Central memory CD8-positive, alpha-beta T cell (primary cell): ENCODE results near the gene ZNF460.
"Not testable (repeated sequence)": the region's sequence is repeated elsewhere in the genome, so short reads cannot be mapped to it uniquely, and the experiment has no call there.

Source experiments
- ATAC-seq: fragments of 150-1000 bp; cut with Tn5 transposase; replicated peaks from 2 replicates; pipeline ENCODE4 v1.10.0; 2022; ENCODE audit warnings: mild to moderate bottlenecking, moderate FRiP score, moderate number of reproducible peaks; ENCODE audit not compliant: poor library complexity, severe bottlenecking; ENCODE audit errors: extremely low read depth
- DNase-seq, 2 donors: peaks; one replicate each; pipeline ENCODE4 v3.0.0; 2021; ENCODE audit warnings: low spot score in 2 of 2
- H3K27ac Mint-ChIP-seq: one replicate; pipeline ENCODE4 v1.8.0; 2022; ENCODE audit warnings: low read depth, mild to moderate bottlenecking, moderate library complexity, mixed read lengths
- H3K27me3 Mint-ChIP-seq: one replicate; pipeline ENCODE4 v1.8.0; 2022; ENCODE audit warnings: mixed read lengths
- H3K36me3 Mint-ChIP-seq: one replicate; pipeline ENCODE4 v1.8.0; 2022; ENCODE audit warnings: mild to moderate bottlenecking, moderate library complexity, mixed read lengths; ENCODE audit not compliant: insufficient read depth
- H3K4me1 Mint-ChIP-seq: one replicate; pipeline ENCODE4 v1.8.0; 2022; ENCODE audit warnings: mixed read lengths
- H3K4me3 Mint-ChIP-seq: one replicate; pipeline ENCODE4 v1.8.0; 2022; ENCODE audit warnings: mild to moderate bottlenecking, moderate library complexity, mixed read lengths
- H3K9me3 Mint-ChIP-seq: one replicate; pipeline ENCODE4 v1.8.0; 2022; ENCODE audit warnings: mixed read lengths

The ZNF460 gene

GRCh38 chr19:57262044-57262443 lies 18.2 kb upstream of the ZNF460 start:
- Mint-ChIP-seq H3K4me3 (no peak overlapping the region), H3K9me3 (no peaks in the 10 kb centered on the region), H3K27ac (no peak overlapping the region), H3K27me3 (no peaks in the 10 kb centered on the region), H3K4me1 (peaks cover 10% of the 10 kb centered on the region), H3K36me3 (peaks cover 14% of the 10 kb centered on the region)
- no peak for ATAC-seq
- DNase-seq, result no peak

DNA sequence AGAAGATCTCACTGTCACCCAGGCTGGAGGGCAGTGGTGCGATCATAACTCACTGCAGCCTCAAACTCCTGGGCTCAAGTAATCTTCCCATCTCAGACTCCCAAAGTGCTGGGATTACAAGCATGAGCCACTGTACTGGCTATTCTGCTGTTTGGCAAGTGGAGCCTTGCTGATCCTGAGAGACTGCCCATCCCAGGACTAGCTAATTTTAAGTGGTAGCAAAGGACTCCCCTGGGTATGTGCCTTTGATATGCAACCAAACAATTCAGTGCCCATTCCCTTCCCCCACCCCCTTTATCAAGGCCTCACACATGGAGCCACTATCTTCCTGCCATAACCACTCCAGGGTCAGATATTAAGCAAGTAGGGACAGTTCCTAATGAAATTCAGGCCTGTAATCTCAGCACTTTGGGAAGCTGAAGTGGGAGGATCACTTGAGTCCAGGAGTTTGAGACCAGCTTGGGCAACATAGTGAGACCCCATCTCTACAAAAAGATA lies 17.0 kb upstream of the ZNF460 start:
- no peak overlapping the region for H3K27ac Mint-ChIP-seq
- ATAC-seq (no peak), DNase-seq (no peak)
- no peaks in the 10 kb centered on the region for H3K27me3 Mint-ChIP-seq
- H3K9me3 Mint-ChIP-seq, result no peaks in the 10 kb centered on the region
- peaks cover 10% of the 10 kb centered on the region for H3K4me1 Mint-ChIP-seq
- peaks cover 13% of the 10 kb centered on the region for H3K36me3 Mint-ChIP-seq
- no peak overlapping the region for H3K4me3 Mint-ChIP-seq

- no peaks in the 10 kb centered on the region for H3K27me3 Mint-ChIP-seq
Observed at GRCh38 chr19:57267291-57267690, 13.0 kb upstream of the ZNF460 start.

DNA sequence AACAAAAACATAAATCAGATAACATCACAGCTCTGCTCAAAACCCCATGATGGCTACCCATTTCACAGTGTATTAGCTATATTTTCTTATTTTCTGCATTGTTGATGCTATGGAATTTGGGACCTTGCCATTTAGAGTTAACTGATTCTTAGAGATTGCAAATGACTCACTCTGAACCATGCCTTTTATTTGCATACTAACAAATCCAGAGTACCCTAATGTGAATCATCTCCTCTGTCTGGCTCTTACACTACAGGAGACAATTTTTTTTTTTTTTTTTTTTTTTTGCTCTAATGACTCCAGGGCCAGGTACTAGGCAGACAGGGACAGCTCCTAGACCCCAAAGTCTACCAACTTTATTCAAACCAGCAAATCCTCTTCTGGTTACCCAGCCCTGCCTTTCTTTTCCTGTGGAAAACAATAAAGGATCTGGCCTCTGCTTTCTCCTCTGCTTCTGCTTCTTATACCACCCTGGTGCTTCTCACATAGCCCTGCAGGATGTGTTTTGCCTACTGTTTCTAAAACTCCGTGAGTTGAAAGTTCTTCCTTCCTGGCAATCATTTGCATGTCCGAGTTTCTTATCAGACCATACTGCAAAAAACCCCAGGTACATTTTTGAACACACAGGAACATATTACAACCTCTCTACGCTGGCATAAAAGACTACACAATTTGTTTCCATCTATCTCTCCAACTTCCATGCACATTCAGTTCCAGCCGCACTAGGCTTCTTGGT lies 10.6 kb upstream of the ZNF460 start:
- Mint-ChIP-seq H3K4me3 (no peak overlapping the region), H3K36me3 (peaks cover 3% of the 10 kb centered on the region), H3K27ac (no peak overlapping the region), H3K9me3 (no peaks in the 10 kb centered on the region), H3K27me3 (no peaks in the 10 kb centered on the region), H3K4me1 (peaks cover 9% of the 10 kb centered on the region)
- no peak for ATAC-seq
- DNase-seq, result no peak

More at GRCh38 chr19:57267291-57267690, 13.0 kb upstream of the ZNF460 start:
- no peaks in the 10 kb centered on the region for H3K9me3 Mint-ChIP-seq
- no peak for DNase-seq
- H3K27ac Mint-ChIP-seq, result no peak overlapping the region
- no peak overlapping the region for H3K4me3 Mint-ChIP-seq
- H3K36me3 Mint-ChIP-seq, result peaks cover 4% of the 10 kb centered on the region
- H3K4me1 Mint-ChIP-seq, result peaks cover 10% of the 10 kb centered on the region
- ATAC-seq, result no peak

- Mint-ChIP-seq H3K4me1 (no peaks in the 10 kb centered on the region), H3K36me3 (peaks cover 4% of the 10 kb centered on the region), H3K27me3 (no peaks in the 10 kb centered on the region), H3K27ac (no peak overlapping the region), H3K9me3 (no peaks in the 10 kb centered on the region), H3K4me3 (no peak overlapping the region)
- no peak for ATAC-seq
- DNase-seq, result no peak
Observed at GRCh38 chr19:57271280-57271679, 9.0 kb upstream of the ZNF460 start.

GRCh38 chr19:57273014-57273413 lies 7.3 kb upstream of the ZNF460 start:
- Mint-ChIP-seq H3K4me1 (no peaks in the 10 kb centered on the region), H3K9me3 (no peaks in the 10 kb centered on the region), H3K36me3 (peaks cover 5% of the 10 kb centered on the region), H3K4me3 (no peak overlapping the region), H3K27me3 (no peaks in the 10 kb centered on the region), H3K27ac (no peak overlapping the region)
- ATAC-seq (no peak), DNase-seq (no peak)

GRCh38 chr19:57276430-57276829 lies 3.9 kb upstream of the ZNF460 start:
- no peak for ATAC-seq
- no peak overlapping the region for H3K4me3 Mint-ChIP-seq
- H3K4me1 Mint-ChIP-seq, result peaks cover 7% of the 10 kb centered on the region
- no peak for DNase-seq
- H3K27ac Mint-ChIP-seq, result no peak overlapping the region
- H3K9me3 Mint-ChIP-seq, result no peaks in the 10 kb centered on the region
- H3K36me3 Mint-ChIP-seq, result peaks cover 6% of the 10 kb centered on the region
- H3K27me3 Mint-ChIP-seq, result no peaks in the 10 kb centered on the region

DNA sequence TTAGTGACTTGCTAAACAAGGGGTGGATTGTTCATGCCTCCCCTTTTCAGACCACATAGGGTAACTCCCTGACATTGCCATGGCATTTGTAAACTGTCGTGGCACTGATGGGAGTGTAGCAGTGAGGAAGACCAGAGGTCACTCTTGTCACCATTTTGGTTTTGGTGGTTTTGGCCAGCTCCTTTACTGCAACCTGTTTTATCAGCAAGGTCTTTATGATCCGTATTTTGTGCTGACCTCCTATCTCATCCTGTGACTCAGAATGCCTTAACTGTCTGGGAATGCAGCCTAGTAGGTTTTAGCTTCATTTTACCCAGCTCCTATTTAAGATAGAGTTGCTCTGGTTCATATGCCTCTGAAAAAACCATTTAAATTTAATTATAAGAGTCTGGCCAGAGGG lies 1.8 kb upstream of the ZNF460 start:
- not testable (repeated sequence) for H3K27me3 Mint-ChIP-seq, ATAC-seq, DNase-seq, H3K4me3 Mint-ChIP-seq, H3K27ac Mint-ChIP-seq, H3K9me3 Mint-ChIP-seq
- peaks cover 14% of the 10 kb centered on the region for H3K36me3 Mint-ChIP-seq
- peaks cover 27% of the 10 kb centered on the region for H3K4me1 Mint-ChIP-seq

- Mint-ChIP-seq H3K36me3 (peaks cover 23% of the 10 kb centered on the region), H3K4me3 (no peak overlapping the region), H3K27ac (no peak overlapping the region)
Observed at GRCh38 chr19:57279418-57280164, 694 bp upstream of the ZNF460 start.

DNA sequence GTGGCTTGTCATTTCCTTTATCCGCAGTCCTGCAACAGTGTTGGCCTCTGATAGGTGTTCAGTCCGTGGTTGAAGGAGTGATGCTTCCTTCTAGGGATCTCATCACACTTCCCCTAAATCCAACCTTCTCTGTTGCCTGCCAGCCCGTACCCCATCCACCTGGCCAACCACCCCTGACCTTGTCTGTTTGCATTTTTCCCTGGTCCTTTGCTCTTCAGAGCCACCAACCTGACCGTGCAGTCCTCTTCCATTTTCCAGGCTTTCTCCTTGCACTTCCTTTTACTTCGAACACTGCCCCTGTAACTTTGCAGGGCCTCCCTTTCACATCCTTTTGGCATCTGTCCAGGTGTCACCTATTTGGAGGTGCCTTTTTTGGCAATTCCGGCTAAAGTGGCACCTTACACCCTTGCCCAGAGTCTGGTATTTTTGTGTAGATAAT lies 696 bp downstream of the ZNF460 start:
- H3K4me3 Mint-ChIP-seq, result no peak overlapping the region
- peak; percentile 21 to 43 for DNase-seq
- H3K27ac Mint-ChIP-seq, result no peak overlapping the region
- H3K4me1 Mint-ChIP-seq, result peaks cover 37% of the 10 kb centered on the region
- no peaks in the 10 kb centered on the region for H3K27me3 Mint-ChIP-seq
- H3K36me3 Mint-ChIP-seq, result peaks cover 35% of the 10 kb centered on the region
- H3K9me3 Mint-ChIP-seq, result no peaks in the 10 kb centered on the region
- ATAC-seq, result no peak

More at GRCh38 chr19:57279418-57280164, 694 bp upstream of the ZNF460 start:
- Mint-ChIP-seq H3K9me3 (no peaks in the 10 kb centered on the region), H3K27me3 (no peaks in the 10 kb centered on the region), H3K4me1 (peaks cover 30% of the 10 kb centered on the region)
- ATAC-seq, result peak; percentile 78
- peak; percentile 60 to 73 for DNase-seq

- ATAC-seq (no peak), DNase-seq (no peak)
- Mint-ChIP-seq H3K27ac (peak overlapping the region; percentile 72), H3K9me3 (no peaks in the 10 kb centered on the region), H3K4me3 (no peak overlapping the region), H3K27me3 (no peaks in the 10 kb centered on the region), H3K36me3 (peaks cover 46% of the 10 kb centered on the region), H3K4me1 (peaks cover 46% of the 10 kb centered on the region)
Observed at GRCh38 chr19:57282011-57282643, 1.8 kb downstream of the ZNF460 start.

- no peaks in the 10 kb centered on the region for H3K27me3 Mint-ChIP-seq
- ATAC-seq, result no peak
- H3K4me1 Mint-ChIP-seq, result peaks cover 35% of the 10 kb centered on the region
- H3K36me3 Mint-ChIP-seq, result peaks cover 81% of the 10 kb centered on the region
- no peak overlapping the region for H3K4me3 Mint-ChIP-seq
- H3K27ac Mint-ChIP-seq, result no peak overlapping the region
- H3K9me3 Mint-ChIP-seq, result peaks cover 13% of the 10 kb centered on the region
- no peak for DNase-seq
Observed at GRCh38 chr19:57288373-57288772, 8.1 kb downstream of the ZNF460 start.
